Measurements from ENCODE around the gene GCLC. TPM values are rescaled to one million over a fixed set of nuclear protein-coding genes. Genes with fewer than 3 reads are reported as not detected.

Gene GCLC
- total and polyA plus RNA-seq, 9 of the 15 experiments (the other 6 are each of a cell fraction or from before 2014, with no cell fraction given): 3.9 to 20.0 (median 9.4) TPM

- TF ChIP-seq, protein P1, sequence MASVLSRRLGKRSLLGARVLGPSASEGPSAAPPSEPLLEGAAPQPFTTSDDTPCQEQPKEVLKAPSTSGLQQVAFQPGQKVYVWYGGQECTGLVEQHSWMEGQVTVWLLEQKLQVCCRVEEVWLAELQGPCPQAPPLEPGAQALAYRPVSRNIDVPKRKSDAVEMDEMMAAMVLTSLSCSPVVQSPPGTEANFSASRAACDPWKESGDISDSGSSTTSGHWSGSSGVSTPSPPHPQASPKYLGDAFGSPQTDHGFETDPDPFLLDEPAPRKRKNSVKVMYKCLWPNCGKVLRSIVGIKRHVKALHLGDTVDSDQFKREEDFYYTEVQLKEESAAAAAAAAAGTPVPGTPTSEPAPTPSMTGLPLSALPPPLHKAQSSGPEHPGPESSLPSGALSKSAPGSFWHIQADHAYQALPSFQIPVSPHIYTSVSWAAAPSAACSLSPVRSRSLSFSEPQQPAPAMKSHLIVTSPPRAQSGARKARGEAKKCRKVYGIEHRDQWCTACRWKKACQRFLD (CRISPR knock-in tag; IDR thresholded peaks at IDR 0.05): no peak
- TF ChIP-seq ZBTB17 (CRISPR knock-in tag; IDR thresholded peaks at IDR 0.05): no peak
- no peak for TF ChIP-seq ZNF146 (CRISPR knock-in tag; IDR thresholded peaks at IDR 0.05; ENCODE audit: unreplicated experiment)
- no peak for TF ChIP-seq ZNF277 (CRISPR knock-in tag; IDR thresholded peaks at IDR 0.05; ENCODE audit: borderline replicate concordance)
- TF ChIP-seq HDAC8 (tag; IDR thresholded peaks at IDR 0.05): no peak
- peak; percentile 99 for TF ChIP-seq KDM1A (IDR thresholded peaks at IDR 0.05)
- TF ChIP-seq ILK (tag; IDR thresholded peaks at IDR 0.05; ENCODE audit: borderline replicate concordance, low read depth): no peak
- TF ChIP-seq FOXJ3 (CRISPR knock-in tag; IDR thresholded peaks at IDR 0.05): no peak
- TF ChIP-seq CTBP1 (IDR thresholded peaks at IDR 0.05; ENCODE audit: borderline replicate concordance): peak; percentile 98
- TF ChIP-seq ZNF507 (tag; conservative IDR thresholded peaks at IDR 0.05): no peak
- TF ChIP-seq CHD2 (IDR thresholded peaks at IDR 0.05; ENCODE audit: low read depth, low read length): peak; percentile 61; the same call in 1 of the 2 replicates
- TF ChIP-seq, protein P2, sequence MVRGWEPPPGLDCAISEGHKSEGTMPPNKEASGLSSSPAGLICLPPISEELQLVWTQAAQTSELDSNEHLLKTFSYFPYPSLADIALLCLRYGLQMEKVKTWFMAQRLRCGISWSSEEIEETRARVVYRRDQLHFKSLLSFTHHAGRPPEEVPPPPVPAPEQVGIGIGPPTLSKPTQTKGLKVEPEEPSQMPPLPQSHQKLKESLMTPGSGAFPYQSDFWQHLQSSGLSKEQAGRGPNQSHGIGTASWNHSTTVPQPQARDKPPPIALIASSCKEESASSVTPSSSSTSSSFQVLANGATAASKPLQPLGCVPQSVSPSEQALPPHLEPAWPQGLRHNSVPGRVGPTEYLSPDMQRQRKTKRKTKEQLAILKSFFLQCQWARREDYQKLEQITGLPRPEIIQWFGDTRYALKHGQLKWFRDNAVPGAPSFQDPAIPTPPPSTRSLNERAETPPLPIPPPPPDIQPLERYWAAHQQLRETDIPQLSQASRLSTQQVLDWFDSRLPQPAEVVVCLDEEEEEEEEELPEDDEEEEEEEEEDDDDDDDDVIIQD (CRISPR knock-in tag; IDR thresholded peaks at IDR 0.05): no peak
- no peak for TF ChIP-seq RBM22 (IDR thresholded peaks at IDR 0.05; ENCODE audit: low read depth, low read length, poor library complexity, severe bottlenecking)
- TF ChIP-seq, protein P3, sequence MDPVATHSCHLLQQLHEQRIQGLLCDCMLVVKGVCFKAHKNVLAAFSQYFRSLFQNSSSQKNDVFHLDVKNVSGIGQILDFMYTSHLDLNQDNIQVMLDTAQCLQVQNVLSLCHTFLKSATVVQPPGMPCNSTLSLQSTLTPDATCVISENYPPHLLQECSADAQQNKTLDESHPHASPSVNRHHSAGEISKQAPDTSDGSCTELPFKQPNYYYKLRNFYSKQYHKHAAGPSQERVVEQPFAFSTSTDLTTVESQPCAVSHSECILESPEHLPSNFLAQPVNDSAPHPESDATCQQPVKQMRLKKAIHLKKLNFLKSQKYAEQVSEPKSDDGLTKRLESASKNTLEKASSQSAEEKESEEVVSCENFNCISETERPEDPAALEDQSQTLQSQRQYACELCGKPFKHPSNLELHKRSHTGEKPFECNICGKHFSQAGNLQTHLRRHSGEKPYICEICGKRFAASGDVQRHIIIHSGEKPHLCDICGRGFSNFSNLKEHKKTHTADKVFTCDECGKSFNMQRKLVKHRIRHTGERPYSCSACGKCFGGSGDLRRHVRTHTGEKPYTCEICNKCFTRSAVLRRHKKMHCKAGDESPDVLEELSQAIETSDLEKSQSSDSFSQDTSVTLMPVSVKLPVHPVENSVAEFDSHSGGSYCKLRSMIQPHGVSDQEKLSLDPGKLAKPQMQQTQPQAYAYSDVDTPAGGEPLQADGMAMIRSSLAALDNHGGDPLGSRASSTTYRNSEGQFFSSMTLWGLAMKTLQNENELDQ (CRISPR knock-in tag; IDR thresholded peaks at IDR 0.05; ENCODE audit: borderline replicate concordance): no peak
- peak; percentile 95 to 96 for TF ChIP-seq MAZ (CRISPR knock-in tag; conservative IDR thresholded peaks at IDR 0.05 in 1 of 2, IDR thresholded peaks at IDR 0.05 in 1 of 2)
- TF ChIP-seq SREBF2 (CRISPR knock-in tag; IDR thresholded peaks at IDR 0.05): no peak
- no peak for TF ChIP-seq ZNF174 (CRISPR knock-in tag; IDR thresholded peaks at IDR 0.05)
- no peak for TF ChIP-seq ZNF324 (CRISPR knock-in tag; IDR thresholded peaks at IDR 0.05)
- peak; percentile 74 for TF ChIP-seq DPF2 (IDR thresholded peaks at IDR 0.05)
- no peak for TF ChIP-seq BRD9 (IDR thresholded peaks at IDR 0.05; ENCODE audit: low read depth, partially characterized antibody)
- TF ChIP-seq CAMTA2 (CRISPR knock-in tag; conservative IDR thresholded peaks at IDR 0.05): no peak
- no peak for TF ChIP-seq SRSF3 (IDR thresholded peaks at IDR 0.05; ENCODE audit: insufficient read depth, low read length)
- TF ChIP-seq ZC3H8 (IDR thresholded peaks at IDR 0.05): no peak
- no peak for TF ChIP-seq PTRF (tag; IDR thresholded peaks at IDR 0.05)
Measured at GRCh38 chr6:53547811-53548496, 3.1 kb upstream of the GCLC start (continued).

Data from K562 (cell line).